CD8-positive, alpha-beta memory T cell (primary cell): ENCODE data around the gene EHD1. TPM values are rescaled to one million over a fixed set of nuclear protein-coding genes. Genes with fewer than 3 reads are reported as not detected.

Experiments used
- CTCF ChIA-PET: fragments of 350-600 bp; sonication (Branson Sonifier 250); formaldehyde crosslinking; loops from one replicate; lab custom pipeline; 2021; ENCODE audit warnings: antibody characterized with exemption; lab: Charles Lee
- POLR2A ChIA-PET: fragments of 350-600 bp; sonication (Branson Sonifier 250); formaldehyde crosslinking; loops from one replicate; lab custom pipeline; 2021; ENCODE audit warnings: antibody characterized with exemption; lab: Charles Lee
- DNase-seq, 5 donors: peaks; one replicate each; pipeline versions ENCODE4 v3.0.0 to v3.0.0-alpha.2; 2020 to 2022; ENCODE audit warnings: mixed read lengths in 1 of 5
- H3K27ac ChIP-seq: one replicate; pipeline ENCODE4 v1.7.0; 2013; ENCODE audit warnings: low read depth, mild to moderate bottlenecking, low read length, moderate library complexity
- H3K27me3 ChIP-seq: 2 replicates; pipeline ENCODE4 v1.7.0; 2013; ENCODE audit warnings: low read length, mild to moderate bottlenecking; ENCODE audit not compliant: insufficient read depth, poor library complexity, severe bottlenecking
- H3K36me3 ChIP-seq: 2 replicates; pipeline ENCODE4 v1.7.0; 2013; ENCODE audit warnings: mild to moderate bottlenecking, low read length, moderate library complexity; ENCODE audit not compliant: insufficient read depth
- H3K4me1 ChIP-seq: 2 replicates; pipeline ENCODE4 v1.7.0; 2013; ENCODE audit warnings: mild to moderate bottlenecking, low read length, moderate library complexity; ENCODE audit not compliant: insufficient read depth
- H3K4me3 ChIP-seq: 2 replicates; pipeline ENCODE4 v1.7.0; 2013; ENCODE audit warnings: mild to moderate bottlenecking, low read length
- H3K9me3 ChIP-seq: 2 replicates; pipeline ENCODE4 v1.7.0; 2013; ENCODE audit warnings: mild to moderate bottlenecking, low read length
- H3K27ac Mint-ChIP-seq, 8 donors: one replicate each; pipeline ENCODE4 v1.8.0; 2020 to 2021; ENCODE audit warnings: mixed read lengths in 8 of 8, mild to moderate bottlenecking in 6 of 8, inconsistent platforms in 3 of 8, moderate library complexity in 3 of 8
- H3K27me3 Mint-ChIP-seq, 2 donors: one replicate each; pipeline ENCODE4 v1.8.0; 2020 to 2021; ENCODE audit warnings: mixed read lengths in 2 of 2, mild to moderate bottlenecking in 1 of 2, moderate library complexity in 1 of 2
- H3K36me3 Mint-ChIP-seq, 3 donors: one replicate each; pipeline ENCODE4 v1.8.0; 2020 to 2021; ENCODE audit warnings: mixed read lengths in 3 of 3, inconsistent platforms in 1 of 3, mild to moderate bottlenecking in 1 of 3
- H3K4me1 Mint-ChIP-seq, 3 donors: one replicate each; pipeline ENCODE4 v1.8.0; 2020 to 2021; ENCODE audit warnings: mixed read lengths in 3 of 3, inconsistent platforms in 1 of 3, mild to moderate bottlenecking in 1 of 3
- H3K4me3 Mint-ChIP-seq, 7 donors: one replicate each; pipeline ENCODE4 v1.8.0; 2020 to 2021; ENCODE audit warnings: mixed read lengths in 7 of 7, mild to moderate bottlenecking in 6 of 7, moderate library complexity in 4 of 7, inconsistent platforms in 2 of 7
- H3K9me3 Mint-ChIP-seq, 5 donors: one replicate each; pipeline ENCODE4 v1.8.0; 2020 to 2022; ENCODE audit warnings: mixed read lengths in 5 of 5, mild to moderate bottlenecking in 3 of 5, moderate library complexity in 2 of 5, inconsistent platforms in 1 of 5
- polyA plus RNA-seq: library from polyadenylated mRNA; unstranded; fragments of 300-500 nt; fragmentation: Illumina TruSeq; gene quantifications from one replicate; pipeline ENCODE4 v1.2.3, GENCODE V29; 2021
- total RNA-seq, 2 experiments: library from RNA; stranded (reverse); gene quantifications; one replicate each; pipeline ENCODE4 v1.2.3, GENCODE V29; 2021

Gene EHD1
- total and polyA plus RNA-seq, 3 experiments from 2014 or later: 102 to 258 (median 110) TPM

- peaks cover 24% of the 10 kb centered on the region for H3K4me1 ChIP-seq
- H3K9me3 ChIP-seq: no peaks in the 10 kb centered on the region
- Mint-ChIP-seq H3K9me3 (no peaks in the 10 kb centered on the region), H3K27ac (peak overlapping the region in 6 of 8 donors; percentile 76 to 99 (median 98)), H3K27me3 (no peaks in the 10 kb centered on the region), H3K4me1 (peaks cover 24 to 39% (median 24%) of the 10 kb centered on the region in 3 donors), H3K4me3 (peak overlapping the region; percentile 84 to 97 (median 95)), H3K36me3 (peaks cover 0 to 52% (median 0%) of the 10 kb centered on the region in 3 donors)
- peak overlapping the region; percentile 96 for H3K27ac ChIP-seq
- no peak for DNase-seq
- peak overlapping the region; percentile 94 for H3K4me3 ChIP-seq
- CTCF ChIA-PET: interaction anchor here (1.3 to 1.5 kb wide), 3 partner anchors 21 to 46 kb away, joined by 4 to 5 read pairs (median 4); no protein-coding TSS in a partner anchor
- H3K36me3 ChIP-seq: peaks cover 21% of the 10 kb centered on the region
- H3K27me3 ChIP-seq: no peaks in the 10 kb centered on the region
- POLR2A ChIA-PET: interaction anchor here (0.5 to 1.6 kb wide), 5 partner anchors 9 to 206 kb away, joined by 3 to 8 read pairs (median 3); partner anchors contain the start of genes ARL2, PPP2R5B and SF1
Measured at GRCh38 chr11:64915376-64915887, 37.0 kb upstream of the EHD1 start.

GRCh38 chr11:64914123-64914522, 35.7 kb upstream of the EHD1 start:
- peak overlapping the region in 4 of 8 donors; percentile 12 to 82 (median 74) for H3K27ac Mint-ChIP-seq
- POLR2A ChIA-PET: interaction anchor here (1.2 kb wide), 1 partner anchor 11 kb away, joined by 3 read pairs; the partner anchor contains the start of gene PPP2R5B
- peak overlapping the region in 1 of 7 donors; percentile 84 for H3K4me3 Mint-ChIP-seq
- H3K9me3 ChIP-seq: no peaks in the 10 kb centered on the region
- H3K4me1 ChIP-seq: peaks cover 24% of the 10 kb centered on the region
- no peaks in the 10 kb centered on the region for H3K27me3 Mint-ChIP-seq
- H3K36me3 Mint-ChIP-seq: peaks cover 0 to 64% (median 0%) of the 10 kb centered on the region in 3 donors
- peaks cover 21% of the 10 kb centered on the region for H3K36me3 ChIP-seq
- H3K4me1 Mint-ChIP-seq: peaks cover 24 to 39% (median 24%) of the 10 kb centered on the region in 3 donors
- DNase-seq: no peak
- H3K27ac ChIP-seq: no peak overlapping the region
- no peak overlapping the region for H3K4me3 ChIP-seq
- H3K9me3 Mint-ChIP-seq: no peaks in the 10 kb centered on the region
- CTCF ChIA-PET: interaction anchor here (1.4 kb wide), 1 partner anchor 20 kb away, joined by 5 read pairs; no protein-coding TSS in a partner anchor
- H3K27me3 ChIP-seq: no peaks in the 10 kb centered on the region

DNA sequence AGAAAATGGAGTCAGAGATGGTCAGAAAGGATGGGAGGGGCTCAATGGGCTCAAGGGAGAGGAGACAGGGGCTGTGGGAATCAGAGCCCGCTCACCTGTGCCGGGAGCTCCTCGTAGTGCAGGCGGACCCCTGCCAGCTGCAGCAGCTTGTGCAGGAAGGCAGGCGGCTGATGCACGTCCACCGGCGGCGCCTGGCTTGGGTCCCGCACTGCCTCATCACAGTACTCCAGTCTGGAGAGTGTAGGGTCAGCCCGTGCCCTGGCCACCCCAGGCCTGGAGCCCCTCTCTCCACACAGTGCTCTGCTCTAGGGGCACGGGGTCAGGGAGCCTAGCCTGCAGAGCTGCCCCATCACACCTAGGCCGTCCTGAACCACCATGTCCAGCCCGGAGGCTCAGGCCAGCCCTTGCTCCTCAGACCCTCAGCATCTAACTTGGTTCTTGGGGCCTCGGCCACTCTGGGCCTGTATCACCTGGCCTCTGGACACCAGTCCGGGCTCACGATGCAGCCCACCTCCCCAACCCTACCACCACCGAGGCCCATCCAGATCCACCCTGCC, 34.8 kb upstream of the EHD1 start:
- no peaks in the 10 kb centered on the region for H3K9me3 Mint-ChIP-seq
- Histone ChIP-seq H3K4me3 (no peak overlapping the region), H3K27ac (no peak overlapping the region), H3K36me3 (peaks cover 21% of the 10 kb centered on the region), H3K27me3 (no peaks in the 10 kb centered on the region), H3K9me3 (no peaks in the 10 kb centered on the region), H3K4me1 (peaks cover 24% of the 10 kb centered on the region)
- peaks cover 0 to 72% (median 0%) of the 10 kb centered on the region in 3 donors for H3K36me3 Mint-ChIP-seq
- no peaks in the 10 kb centered on the region for H3K27me3 Mint-ChIP-seq
- DNase-seq: no peak
- CTCF ChIA-PET: no interaction called here
- peak overlapping the region in 2 of 7 donors; percentile 27 to 54 for H3K4me3 Mint-ChIP-seq
- peaks cover 24 to 39% (median 24%) of the 10 kb centered on the region in 3 donors for H3K4me1 Mint-ChIP-seq
- no peak overlapping the region for H3K27ac Mint-ChIP-seq
- POLR2A ChIA-PET: interaction anchor here (1.2 kb wide), 1 partner anchor 12 kb away, joined by 3 read pairs; the partner anchor contains the start of gene PPP2R5B

DNA sequence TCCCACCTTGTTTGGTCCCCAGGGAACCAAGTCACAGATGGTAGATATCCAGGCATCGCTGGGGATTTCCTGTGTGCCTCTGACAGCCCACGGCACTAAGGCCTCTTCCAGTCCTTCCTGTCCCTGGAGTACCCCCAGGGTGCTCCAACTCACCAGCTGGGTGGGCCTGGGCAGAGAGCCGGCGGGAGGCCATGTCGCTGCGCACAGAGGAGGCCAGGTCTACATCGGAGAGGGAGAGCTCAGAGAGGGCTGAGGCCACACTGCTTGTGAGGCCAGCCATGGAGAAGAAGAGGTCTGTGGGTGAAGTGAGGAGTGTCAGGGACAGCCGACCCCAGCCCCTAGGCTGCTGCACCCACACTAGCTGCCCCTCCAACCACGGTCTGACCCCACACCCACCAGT, 33.3 kb upstream of the EHD1 start:
- Histone ChIP-seq H3K4me3 (no peak overlapping the region), H3K36me3 (peaks cover 21% of the 10 kb centered on the region), H3K4me1 (peaks cover 15% of the 10 kb centered on the region), H3K9me3 (no peaks in the 10 kb centered on the region), H3K27ac (no peak overlapping the region), H3K27me3 (no peaks in the 10 kb centered on the region)
- DNase-seq: no peak
- Mint-ChIP-seq H3K4me1 (peaks cover 14 to 24% (median 17%) of the 10 kb centered on the region in 3 donors), H3K4me3 (no peak overlapping the region), H3K27me3 (no peaks in the 10 kb centered on the region), H3K27ac (peak overlapping the region in 2 of 8 donors; percentile 23 to 79), H3K9me3 (no peaks in the 10 kb centered on the region), H3K36me3 (peaks cover 0 to 83% (median 5%) of the 10 kb centered on the region in 3 donors)
- ChIA-PET POLR2A (interaction anchor here (0.9 kb wide), 1 partner anchor 30 kb away, joined by 4 read pairs; no protein-coding TSS in a partner anchor), CTCF (interaction anchor here (0.9 to 1.5 kb wide), 3 partner anchors 13 to 63 kb away, joined by 3 to 5 read pairs (median 3); partner anchors contain the start of gene PPP2R5B)

GRCh38 chr11:64911142-64911541, 32.7 kb upstream of the EHD1 start:
- Mint-ChIP-seq H3K36me3 (peaks cover 0 to 80% (median 5%) of the 10 kb centered on the region in 3 donors), H3K4me3 (no peak overlapping the region), H3K9me3 (no peaks in the 10 kb centered on the region), H3K27ac (peak overlapping the region in 1 of 8 donors; percentile 23), H3K27me3 (no peaks in the 10 kb centered on the region), H3K4me1 (peaks cover 9 to 19% (median 12%) of the 10 kb centered on the region in 3 donors)
- H3K36me3 ChIP-seq: peaks cover 21% of the 10 kb centered on the region
- CTCF ChIA-PET: interaction anchor here (1.5 kb wide), 2 partner anchors 13 to 17 kb away, joined by 3 to 5 read pairs; partner anchors contain the start of gene PPP2R5B
- POLR2A ChIA-PET: no interaction called here
- no peaks in the 10 kb centered on the region for H3K27me3 ChIP-seq
- H3K4me1 ChIP-seq: peaks cover 13% of the 10 kb centered on the region
- H3K27ac ChIP-seq: no peak overlapping the region
- H3K4me3 ChIP-seq: no peak overlapping the region
- no peak for DNase-seq
- H3K9me3 ChIP-seq: no peaks in the 10 kb centered on the region

- POLR2A ChIA-PET: no interaction called here
- Mint-ChIP-seq H3K27ac (peak overlapping the region in 1 of 8 donors; percentile 93), H3K36me3 (peaks cover 0 to 82% (median 5%) of the 10 kb centered on the region in 3 donors), H3K4me1 (peaks cover 5 to 13% (median 6%) of the 10 kb centered on the region in 3 donors), H3K27me3 (no peaks in the 10 kb centered on the region), H3K9me3 (no peaks in the 10 kb centered on the region), H3K4me3 (no peak overlapping the region)
- peaks cover 24% of the 10 kb centered on the region for H3K36me3 ChIP-seq
- no peak overlapping the region for H3K4me3 ChIP-seq
- no peaks in the 10 kb centered on the region for H3K27me3 ChIP-seq
- H3K4me1 ChIP-seq: peaks cover 8% of the 10 kb centered on the region
- DNase-seq: no peak
- CTCF ChIA-PET: no interaction called here
- H3K27ac ChIP-seq: no peak overlapping the region
- no peaks in the 10 kb centered on the region for H3K9me3 ChIP-seq
Measured at GRCh38 chr11:64910451-64911093, 32.2 kb upstream of the EHD1 start.

DNA sequence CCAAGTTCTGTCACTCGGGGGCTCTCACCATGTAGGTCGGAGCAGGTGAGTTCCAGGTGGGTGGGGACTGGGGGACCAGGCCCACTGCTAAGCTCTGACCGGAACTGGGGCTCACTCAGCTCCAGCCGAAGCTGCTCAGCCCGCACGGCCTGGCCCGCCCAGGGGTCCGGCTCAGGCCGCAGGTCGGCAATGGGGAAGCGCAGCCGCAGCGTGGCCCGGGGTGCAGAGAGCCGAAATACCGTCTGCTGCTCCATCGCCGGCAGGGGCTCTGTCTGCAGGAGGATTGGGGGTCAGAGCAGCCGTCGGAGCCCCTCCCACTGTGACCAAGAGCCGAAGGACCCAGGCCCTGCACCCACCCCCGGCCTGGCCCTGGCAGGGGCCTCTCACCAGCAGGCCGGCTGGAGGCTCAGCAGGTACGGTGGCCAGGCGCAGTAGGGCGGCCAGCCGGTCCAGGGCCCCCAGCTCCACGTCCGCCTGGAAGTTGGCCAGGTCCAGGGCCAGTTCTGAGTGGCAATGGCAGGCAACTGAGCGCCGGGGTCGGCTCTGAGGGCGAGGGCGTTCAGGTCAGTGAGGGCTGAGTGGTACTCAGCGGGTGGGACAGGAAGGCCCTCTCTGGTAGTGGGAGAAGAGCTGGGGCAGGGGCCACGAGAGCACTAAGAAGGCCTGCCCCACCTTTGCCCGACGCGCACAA, 31.4 kb upstream of the EHD1 start:
- Histone ChIP-seq H3K4me3 (no peak overlapping the region), H3K27ac (no peak overlapping the region), H3K27me3 (no peaks in the 10 kb centered on the region), H3K36me3 (peaks cover 29% of the 10 kb centered on the region), H3K4me1 (no peaks in the 10 kb centered on the region), H3K9me3 (no peaks in the 10 kb centered on the region)
- ChIA-PET POLR2A (interaction anchor here (0.8 kb wide), 1 partner anchor 30 kb away, joined by 3 read pairs; no protein-coding TSS in a partner anchor), CTCF (no interaction called here)
- Mint-ChIP-seq H3K36me3 (peaks cover 0 to 87% (median 7%) of the 10 kb centered on the region in 3 donors), H3K4me3 (no peak overlapping the region), H3K9me3 (no peaks in the 10 kb centered on the region), H3K4me1 (peaks cover 3 to 5% (median 5%) of the 10 kb centered on the region in 3 donors), H3K27ac (no peak overlapping the region), H3K27me3 (no peaks in the 10 kb centered on the region)
- no peak for DNase-seq
